Measurements from ENCODE around the gene PNPLA6. TPM values are rescaled to one million over a fixed set of nuclear protein-coding genes. Genes with fewer than 3 reads are reported as not detected.

PNPLA6 gene
- total RNA-seq, 1 experiment from 2014 or later: 67.6 TPM

DNA sequence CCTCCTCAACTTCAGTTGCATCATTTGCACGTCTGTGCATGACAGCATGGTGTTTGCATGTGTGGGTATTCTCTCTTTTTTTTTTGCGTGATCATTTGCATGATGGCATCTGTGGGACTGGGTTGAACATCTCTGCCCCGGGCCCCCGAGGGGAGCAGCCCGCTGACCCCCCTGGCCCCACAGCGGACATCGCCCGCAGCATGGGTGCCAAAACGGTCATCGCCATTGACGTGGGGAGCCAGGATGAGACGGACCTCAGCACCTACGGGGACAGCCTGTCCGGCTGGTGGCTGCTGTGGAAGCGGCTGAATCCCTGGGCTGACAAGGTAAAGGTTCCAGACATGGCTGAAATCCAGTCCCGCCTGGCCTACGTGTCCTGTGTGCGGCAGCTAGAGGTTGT is 23.1 kb downstream of the PNPLA6 start:
- Mint-ChIP-seq H3K4me1 (ENCODE audit: low read depth, unreplicated experiment) (no peaks in the 10 kb centered on the region), H3K27me3 (ENCODE audit: insufficient read depth, unreplicated experiment) (no peaks in the 10 kb centered on the region), H3K9me3 (ENCODE audit: unreplicated experiment) (no peaks in the 10 kb centered on the region), H3K4me3 (ENCODE audit: unreplicated experiment) (no peak overlapping the region), H3K36me3 (ENCODE audit: insufficient read depth, unreplicated experiment) (peaks cover 6% of the 10 kb centered on the region), H3K27ac (ENCODE audit: unreplicated experiment) (no peak overlapping the region)
- DNase-seq: no peak
- POLR2A ChIA-PET: no interaction called here
- intact Hi-C loops (cut with micrococcal nuclease; ENCODE audit: unreplicated experiment): no loop called here
- Histone ChIP-seq H3K4me1 (no peaks in the 10 kb centered on the region), H3K4me3 (ENCODE audit: low read depth, low read length) (no peak overlapping the region), H3K36me3 (ENCODE audit: control insufficient read depth, insufficient read depth, low read length) (no peaks in the 10 kb centered on the region), H3K9me3 (no peaks in the 10 kb centered on the region), H3K27me3 (replicated peaks; ENCODE audit: control insufficient read depth, insufficient read depth, low read length) (no peaks in the 10 kb centered on the region)
- TF ChIP-seq, protein P1, sequence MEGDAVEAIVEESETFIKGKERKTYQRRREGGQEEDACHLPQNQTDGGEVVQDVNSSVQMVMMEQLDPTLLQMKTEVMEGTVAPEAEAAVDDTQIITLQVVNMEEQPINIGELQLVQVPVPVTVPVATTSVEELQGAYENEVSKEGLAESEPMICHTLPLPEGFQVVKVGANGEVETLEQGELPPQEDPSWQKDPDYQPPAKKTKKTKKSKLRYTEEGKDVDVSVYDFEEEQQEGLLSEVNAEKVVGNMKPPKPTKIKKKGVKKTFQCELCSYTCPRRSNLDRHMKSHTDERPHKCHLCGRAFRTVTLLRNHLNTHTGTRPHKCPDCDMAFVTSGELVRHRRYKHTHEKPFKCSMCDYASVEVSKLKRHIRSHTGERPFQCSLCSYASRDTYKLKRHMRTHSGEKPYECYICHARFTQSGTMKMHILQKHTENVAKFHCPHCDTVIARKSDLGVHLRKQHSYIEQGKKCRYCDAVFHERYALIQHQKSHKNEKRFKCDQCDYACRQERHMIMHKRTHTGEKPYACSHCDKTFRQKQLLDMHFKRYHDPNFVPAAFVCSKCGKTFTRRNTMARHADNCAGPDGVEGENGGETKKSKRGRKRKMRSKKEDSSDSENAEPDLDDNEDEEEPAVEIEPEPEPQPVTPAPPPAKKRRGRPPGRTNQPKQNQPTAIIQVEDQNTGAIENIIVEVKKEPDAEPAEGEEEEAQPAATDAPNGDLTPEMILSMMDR (IDR thresholded peaks at IDR 0.05; ENCODE audit: insufficient read depth in 1 of 2, low read depth in 1 of 2, low read length in 1 of 2, severe bottlenecking in 1 of 2, unreplicated experiment in 1 of 2): no peak
- no TSS peak for BruUV-seq (replicated peaks)
- CTCF ChIA-PET: no interaction called here

- no TSS peak for BruUV-seq (replicated peaks)
- CTCF ChIA-PET: no interaction called here
- H3K27me3 ChIP-seq (replicated peaks; ENCODE audit: control insufficient read depth, insufficient read depth, low read length): no peaks in the 10 kb centered on the region
- no peak overlapping the region for H3K4me3 Mint-ChIP-seq (ENCODE audit: unreplicated experiment)
- H3K4me1 Mint-ChIP-seq (ENCODE audit: low read depth, unreplicated experiment): no peaks in the 10 kb centered on the region
- H3K27me3 Mint-ChIP-seq (ENCODE audit: insufficient read depth, unreplicated experiment): no peaks in the 10 kb centered on the region
- DNase-seq: no peak
- no peaks in the 10 kb centered on the region for H3K36me3 ChIP-seq (ENCODE audit: control insufficient read depth, insufficient read depth, low read length)
- H3K4me3 ChIP-seq (ENCODE audit: low read depth, low read length): no peak overlapping the region
- no peaks in the 10 kb centered on the region for H3K4me1 ChIP-seq
- H3K9me3 Mint-ChIP-seq (ENCODE audit: unreplicated experiment): no peaks in the 10 kb centered on the region
- intact Hi-C loops (cut with micrococcal nuclease; ENCODE audit: unreplicated experiment): no loop called here
- TF ChIP-seq, protein P1 (IDR thresholded peaks at IDR 0.05; ENCODE audit: insufficient read depth in 1 of 2, low read depth in 1 of 2, low read length in 1 of 2, severe bottlenecking in 1 of 2, unreplicated experiment in 1 of 2): no peak
- POLR2A ChIA-PET: no interaction called here
- H3K9me3 ChIP-seq: no peaks in the 10 kb centered on the region
- H3K27ac Mint-ChIP-seq (ENCODE audit: unreplicated experiment): no peak overlapping the region
- peaks cover 6% of the 10 kb centered on the region for H3K36me3 Mint-ChIP-seq (ENCODE audit: insufficient read depth, unreplicated experiment)
Observed at GRCh38 chr19:7559102-7559501, 23.6 kb downstream of the PNPLA6 start.

- TF ChIP-seq, protein P1 (IDR thresholded peaks at IDR 0.05; ENCODE audit: insufficient read depth in 1 of 2, low read depth in 1 of 2, low read length in 1 of 2, severe bottlenecking in 1 of 2, unreplicated experiment in 1 of 2): no peak
- H3K27ac Mint-ChIP-seq (ENCODE audit: unreplicated experiment): no peak overlapping the region
- no peaks in the 10 kb centered on the region for H3K4me1 Mint-ChIP-seq (ENCODE audit: low read depth, unreplicated experiment)
- no peak overlapping the region for H3K4me3 Mint-ChIP-seq (ENCODE audit: unreplicated experiment)
- H3K27me3 Mint-ChIP-seq (ENCODE audit: insufficient read depth, unreplicated experiment): no peaks in the 10 kb centered on the region
- peaks cover 6% of the 10 kb centered on the region for H3K36me3 Mint-ChIP-seq (ENCODE audit: insufficient read depth, unreplicated experiment)
- no TSS peak for BruUV-seq (replicated peaks)
- Histone ChIP-seq H3K4me3 (ENCODE audit: low read depth, low read length) (no peak overlapping the region), H3K27me3 (replicated peaks; ENCODE audit: control insufficient read depth, insufficient read depth, low read length) (no peaks in the 10 kb centered on the region), H3K4me1 (no peaks in the 10 kb centered on the region), H3K36me3 (ENCODE audit: control insufficient read depth, insufficient read depth, low read length) (no peaks in the 10 kb centered on the region), H3K9me3 (no peaks in the 10 kb centered on the region)
- ChIA-PET CTCF (interaction anchor here (0.6 kb wide), 1 partner anchor 59 kb away, joined by 3 read pairs; no protein-coding TSS in a partner anchor), POLR2A (no interaction called here)
- DNase-seq: no peak
- intact Hi-C loops (cut with micrococcal nuclease; ENCODE audit: unreplicated experiment): no loop called here
- H3K9me3 Mint-ChIP-seq (ENCODE audit: unreplicated experiment): no peaks in the 10 kb centered on the region
Observed at GRCh38 chr19:7560255-7560654, 24.7 kb downstream of the PNPLA6 start.
